Lung (tissue), 12 donors: ENCODE measurements around the gene ASB18. TPM values are rescaled to one million over a fixed set of nuclear protein-coding genes. Genes with fewer than 3 reads are reported as not detected.

ENCODE experiments used
- ATAC-seq: fragments of 200-7000 bp; cut with Tn5 transposase; one replicate; pipeline ENCODE4 v1.9.1; 2020; ENCODE audit warnings: moderate number of reproducible peaks; ENCODE audit not compliant: insufficient read depth, low FRiP score
- DNase-seq, 3 donors: peaks; one replicate each; pipeline ENCODE4 v3.0.0-alpha.2; 2013 to 2017
- H3K27ac ChIP-seq, 2 donors: one replicate each; pipeline ENCODE4 v1.5.1; 2013; ENCODE audit warnings: mild to moderate bottlenecking in 2 of 2, moderate library complexity in 2 of 2, control low read depth in 1 of 2, inconsistent platforms in 1 of 2, low read depth in 1 of 2, low read length in 1 of 2
- H3K27me3 ChIP-seq, 3 donors: one replicate each; pipeline ENCODE4 v1.5.1; 2013; ENCODE audit warnings: low read length in 2 of 3; ENCODE audit not compliant: control insufficient read depth in 3 of 3, insufficient read depth in 3 of 3
- H3K36me3 ChIP-seq, 4 donors: one replicate each; pipeline ENCODE4 v1.5.1; 2013; ENCODE audit warnings: low read length in 4 of 4, mild to moderate bottlenecking in 1 of 4, moderate library complexity in 1 of 4; ENCODE audit not compliant: control insufficient read depth in 4 of 4, insufficient read depth in 4 of 4
- H3K4me1 ChIP-seq, 5 donors: one replicate each; pipeline ENCODE4 v1.5.1; 2013; ENCODE audit warnings: low read length in 5 of 5, mild to moderate bottlenecking in 2 of 5, moderate library complexity in 1 of 5; ENCODE audit not compliant: control insufficient read depth in 5 of 5, insufficient read depth in 5 of 5
- H3K4me3 ChIP-seq: one replicate; pipeline ENCODE4 v1.5.1; 2013; ENCODE audit warnings: mild to moderate bottlenecking, control low read depth, moderate library complexity
- H3K9ac ChIP-seq, 2 donors: one replicate each; pipeline ENCODE4 v1.5.1; 2013; ENCODE audit warnings: low read length in 2 of 2, control low read depth in 1 of 2; ENCODE audit not compliant: insufficient read depth in 1 of 2
- H3K9me3 ChIP-seq, 4 donors: one replicate each; pipeline ENCODE4 v1.5.1; 2013; ENCODE audit warnings: low read length in 3 of 4, mild to moderate bottlenecking in 1 of 4, moderate library complexity in 1 of 4; ENCODE audit not compliant: control insufficient read depth in 4 of 4, insufficient read depth in 3 of 4
- CTCF ChIP-seq: IDR thresholded peaks from 2 replicates; pipeline ENCODE4 v1.5.1; 2012; ENCODE audit warnings: mild to moderate bottlenecking; ENCODE audit errors: control extremely low read depth, extremely low read depth
- WGBS, 2 donors: extraction: QIAGEN DNeasy Blood & Tissue Kit; methylation state at CpG; one replicate each; pipeline ENCODE4 v1.1.7; 2013; 5-methylcytosine and 5-hydroxymethylcytosine counted together
- polyA plus RNA-seq, 2 donors: library from polyadenylated mRNA; stranded (reverse); fragments of 200-250 nt; gene quantifications; one replicate each; pipeline ENCODE4 v1.2.1, GENCODE V29; 2013
- total RNA-seq, 2 donors: library from RNA; depleted of rRNA in 1 of 2; stranded (reverse); fragments of >200 nt in 1 of 2; gene quantifications; one replicate each; pipeline ENCODE4 v1.2.1, GENCODE V29; 2014 to 2021
- donor health status: control.
- donor health status: control.
- donor health status: Bipolar disorder and iron deficiency.
- donor health status: healthy.
- donor health status: DM: yes; HTN: yes; CAD: no.

ASB18 gene
- total and polyA plus RNA-seq, 4 donors, result not detected

GRCh38 chr2:236208019-236208926, 55.9 kb downstream of the ASB18 start:
- Histone ChIP-seq H3K9me3 (peaks cover 0 to 11% (median 5%) of the 10 kb centered on the region in 4 donors), H3K4me1 (no peaks in the 10 kb centered on the region), H3K4me3 (no peak overlapping the region), H3K27me3 (peaks cover 0 to 6% (median 4%) of the 10 kb centered on the region in 3 donors), H3K9ac (no peak overlapping the region), H3K36me3 (no peaks in the 10 kb centered on the region), H3K27ac (no peak overlapping the region)
- ATAC-seq, result no peak
- no peak for TF ChIP-seq CTCF
- 73 to 81% methylated on average over 28 of the region's 28 CpGs for WGBS, 2 donors
- no peak for DNase-seq

GRCh38 chr2:236207472-236207871, 56.7 kb downstream of the ASB18 start:
- no peak overlapping the region for H3K9ac ChIP-seq
- peaks cover 0 to 2% (median 0%) of the 10 kb centered on the region in 3 donors for H3K27me3 ChIP-seq
- H3K4me3 ChIP-seq, result no peak overlapping the region
- H3K36me3 ChIP-seq, result no peaks in the 10 kb centered on the region
- no peaks in the 10 kb centered on the region for H3K4me1 ChIP-seq
- DNase-seq, result no peak
- 82 to 91% methylated on average over 11 of the region's 11 CpGs for WGBS, 2 donors
- no peak for TF ChIP-seq CTCF
- peaks cover 0 to 11% (median 5%) of the 10 kb centered on the region in 4 donors for H3K9me3 ChIP-seq
- ATAC-seq, result no peak
- H3K27ac ChIP-seq, result no peak overlapping the region

- WGBS, 2 donors, result 68 to 80% methylated on average over 2 of the region's 2 CpGs
Measured at GRCh38 chr2:236205867-236206645, 58.1 kb downstream of the ASB18 start.

More at GRCh38 chr2:236205867-236206645, 58.1 kb downstream of the ASB18 start:
- H3K4me3 ChIP-seq, result no peak overlapping the region
- H3K36me3 ChIP-seq, result no peaks in the 10 kb centered on the region
- H3K9me3 ChIP-seq, result peaks cover 0 to 11% (median 5%) of the 10 kb centered on the region in 4 donors
- no peaks in the 10 kb centered on the region for H3K4me1 ChIP-seq
- ATAC-seq (no peak), DNase-seq (no peak)
- H3K27me3 ChIP-seq, result peaks cover 0 to 2% (median 0%) of the 10 kb centered on the region in 3 donors
- TF ChIP-seq CTCF, result no peak
- no peak overlapping the region for H3K9ac ChIP-seq
- no peak overlapping the region for H3K27ac ChIP-seq
